Fibroblast of lung (primary cell): ENCODE results near the gene RBBP8. TPM values are rescaled to one million over a fixed set of nuclear protein-coding genes. Genes with fewer than 3 reads are reported as not detected.

ENCODE experiments used
- DNase-seq, 2 donors: peaks; one replicate each; pipeline versions ENCODE4 v3.0.0 to v3.0.0-alpha.2; 2010; ENCODE audit warnings: low read depth in 2 of 2
- H2AFZ ChIP-seq: 2 replicates; pipeline ENCODE4 v1.5.1; 2012; ENCODE audit warnings: low read length, control low read depth, inconsistent platforms
- H3K27ac ChIP-seq: 2 replicates; pipeline ENCODE4 v1.5.1; 2011; ENCODE audit warnings: low read length, control low read depth; ENCODE audit not compliant: insufficient read depth
- H3K27me3 ChIP-seq: 2 replicates; pipeline ENCODE4 v1.5.1; 2011; ENCODE audit warnings: mild to moderate bottlenecking, low read length; ENCODE audit not compliant: control insufficient read depth, insufficient read depth
- H3K36me3 ChIP-seq: 2 replicates; pipeline ENCODE4 v1.5.1; 2011; ENCODE audit warnings: low read length; ENCODE audit not compliant: control insufficient read depth, insufficient read depth
- H3K4me1 ChIP-seq: 2 replicates; pipeline ENCODE4 v1.5.1; 2011; ENCODE audit warnings: low read length; ENCODE audit not compliant: control insufficient read depth, insufficient read depth; ENCODE audit errors: extremely low read depth
- H3K4me2 ChIP-seq: 2 replicates; pipeline ENCODE4 v1.5.1; 2011; ENCODE audit warnings: low read length, control low read depth; ENCODE audit not compliant: insufficient read depth; ENCODE audit errors: extremely low read depth
- H3K4me3 ChIP-seq, 4 experiments: fragments of 200-600 bp in 1 of 4; sonication (generic) in 1 of 4; replicated peaks in 1 of 4; 2 replicates each; pipeline ENCODE4 v1.5.1; 2011 to 2016; ENCODE audit warnings: low read length in 4 of 4, low read depth in 3 of 4, mild to moderate bottlenecking in 3 of 4, control low read depth in 2 of 4, inconsistent platforms in 1 of 4, mixed read lengths in 1 of 4; ENCODE audit not compliant: insufficient read depth in 1 of 4; ENCODE audit errors: control extremely low read depth in 1 of 4
- H3K79me2 ChIP-seq: 2 replicates; pipeline ENCODE4 v1.5.1; 2012; ENCODE audit warnings: mild to moderate bottlenecking, low read length, inconsistent platforms; ENCODE audit not compliant: control insufficient read depth, insufficient read depth
- H3K9ac ChIP-seq: 2 replicates; pipeline ENCODE4 v1.5.1; 2011; ENCODE audit warnings: mild to moderate bottlenecking, low read length, control low read depth; ENCODE audit not compliant: insufficient read depth
- H3K9me3 ChIP-seq: 2 replicates; pipeline ENCODE4 v1.5.1; 2012; ENCODE audit warnings: low read depth, low read length; ENCODE audit not compliant: control insufficient read depth, insufficient read depth
- H4K20me1 ChIP-seq: 2 replicates; pipeline ENCODE4 v1.5.1; 2011; ENCODE audit warnings: low read length; ENCODE audit not compliant: control insufficient read depth, insufficient read depth; ENCODE audit errors: extremely low read depth
- CTCF ChIP-seq, 2 donors: IDR thresholded peaks in 1 of 2; conservative IDR thresholded peaks in 1 of 2; 1 replicate in 1 of 2; 2 replicates in 1 of 2; pipeline ENCODE4 v1.5.1; 2011 to 2012; ENCODE audit warnings: low read length in 2 of 2, control low read depth in 1 of 2, inconsistent platforms in 1 of 2, low read depth in 1 of 2, mild to moderate bottlenecking in 1 of 2
- EZH2 ChIP-seq: IDR thresholded peaks from 2 replicates; pipeline ENCODE4 v1.5.1; 2012; ENCODE audit warnings: low read length, control low read depth, mild to moderate bottlenecking; ENCODE audit errors: missing control alignments
- polyA plus RNA-seq, 2 donors: library from polyadenylated mRNA; depleted of rRNA in 1 of 2; stranded (reverse) in 1 of 2; unstranded in 1 of 2; fragments of >200 nt; gene quantifications; 2 replicates each; pipeline ENCODE4 v1.2.1, GENCODE V29; 2011 to 2012; ENCODE audit warnings: missing spikeins in 1 of 2
- total RNA-seq: library from RNA; depleted of rRNA; stranded (reverse); fragments of >200 nt; gene quantifications from 2 replicates; pipeline ENCODE4 v1.2.1, GENCODE V29; 2014

RBBP8 gene
- total and polyA plus RNA-seq, 2 donors (not counting 1 experiment from before 2014, with no cell fraction given) = 17.8 to 21.0 TPM

GRCh38 chr18:22934789-22935188 is 1.7 kb downstream of the RBBP8 start:
- Histone ChIP-seq H4K20me1 (no peaks in the 10 kb centered on the region), H3K27me3 (no peaks in the 10 kb centered on the region), H3K36me3 (no peaks in the 10 kb centered on the region), H3K4me1 (no peaks in the 10 kb centered on the region), H3K9me3 (no peaks in the 10 kb centered on the region), H3K27ac (no peak overlapping the region), H3K9ac (no peak overlapping the region), H3K4me2 (peak overlapping the region; percentile 96), H3K4me3 (peak overlapping the region in 1 of 4 experiments; percentile 7), H2AFZ (no peak overlapping the region), H3K79me2 (peaks cover 5% of the 10 kb centered on the region)
- no peak for TF ChIP-seq EZH2
- TF ChIP-seq CTCF (conservative IDR thresholded peaks at IDR 0.05 in 1 of 2, IDR thresholded peaks at IDR 0.05 in 1 of 2; ENCODE audit: low read depth in 1 of 2, low read length in 2 of 2) = no peak
- no peak for DNase-seq

GRCh38 chr18:22935431-22935830 is 2.3 kb downstream of the RBBP8 start:
- H3K4me1 ChIP-seq = no peaks in the 10 kb centered on the region
- no peak overlapping the region for H3K9ac ChIP-seq
- H2AFZ ChIP-seq = no peak overlapping the region
- H3K27me3 ChIP-seq = no peaks in the 10 kb centered on the region
- H4K20me1 ChIP-seq = no peaks in the 10 kb centered on the region
- H3K27ac ChIP-seq = no peak overlapping the region
- H3K36me3 ChIP-seq = no peaks in the 10 kb centered on the region
- H3K9me3 ChIP-seq = no peaks in the 10 kb centered on the region
- peak overlapping the region; percentile 5 for H3K4me2 ChIP-seq
- TF ChIP-seq EZH2 = no peak
- no peak for TF ChIP-seq CTCF (conservative IDR thresholded peaks at IDR 0.05 in 1 of 2, IDR thresholded peaks at IDR 0.05 in 1 of 2; ENCODE audit: low read depth in 1 of 2, low read length in 2 of 2)
- no peak overlapping the region for H3K4me3 ChIP-seq
- no peak for DNase-seq
- peaks cover 5% of the 10 kb centered on the region for H3K79me2 ChIP-seq

- no peak overlapping the region for H3K4me2 ChIP-seq
- no peak overlapping the region for H3K27ac ChIP-seq
- peaks cover 5% of the 10 kb centered on the region for H3K79me2 ChIP-seq
- no peaks in the 10 kb centered on the region for H3K27me3 ChIP-seq
- no peaks in the 10 kb centered on the region for H3K36me3 ChIP-seq
- no peaks in the 10 kb centered on the region for H4K20me1 ChIP-seq
- H2AFZ ChIP-seq = no peak overlapping the region
- DNase-seq = no peak
- H3K9ac ChIP-seq = no peak overlapping the region
- no peaks in the 10 kb centered on the region for H3K9me3 ChIP-seq
- TF ChIP-seq CTCF (conservative IDR thresholded peaks at IDR 0.05 in 1 of 2, IDR thresholded peaks at IDR 0.05 in 1 of 2; ENCODE audit: low read depth in 1 of 2, low read length in 2 of 2) (no peak), EZH2 (no peak)
- H3K4me3 ChIP-seq = no peak overlapping the region
- H3K4me1 ChIP-seq = no peaks in the 10 kb centered on the region
Measured at GRCh38 chr18:22936515-22936914, 3.4 kb downstream of the RBBP8 start.
